NT2/D1 (cell line): ENCODE results near the gene SIM1.

Experiments
- DNase-seq: peaks from one replicate; pipeline ENCODE4 v3.0.0-alpha.2; 2011; ENCODE audit warnings: low read depth, low spot score
- H3K27me3 ChIP-seq: 2 replicates; pipeline ENCODE4 v1.6.0; 2011; ENCODE audit warnings: mild to moderate bottlenecking; ENCODE audit not compliant: insufficient read length, insufficient read depth
- H3K36me3 ChIP-seq: 2 replicates; pipeline ENCODE4 v1.6.1; 2011; ENCODE audit warnings: mild to moderate bottlenecking, low read length, mixed read lengths; ENCODE audit not compliant: insufficient read depth, insufficient read length
- H3K4me1 ChIP-seq: 2 replicates; pipeline ENCODE4 v1.5.1; 2011; ENCODE audit not compliant: insufficient read depth, insufficient read length
- H3K4me3 ChIP-seq: 2 replicates; pipeline ENCODE4 v1.5.1; 2011; ENCODE audit warnings: low read depth; ENCODE audit not compliant: insufficient read length
- H3K9ac ChIP-seq: 2 replicates; pipeline ENCODE4 v1.6.0; 2011; ENCODE audit warnings: low read depth; ENCODE audit not compliant: insufficient read length
- H3K9me3 ChIP-seq: 2 replicates; pipeline ENCODE4 v1.5.1; 2011; ENCODE audit warnings: mild to moderate bottlenecking, low read length; ENCODE audit not compliant: insufficient read depth
- SUZ12 ChIP-seq: IDR thresholded peaks from 2 replicates; pipeline ENCODE4 v1.6.1; 2011; ENCODE audit not compliant: insufficient read length, insufficient read depth; ENCODE audit errors: extremely low read depth
- YY1 ChIP-seq: IDR thresholded peaks from 2 replicates; pipeline ENCODE4 v1.6.1; 2011; ENCODE audit not compliant: insufficient read length, insufficient read depth
- ZNF274 ChIP-seq: IDR thresholded peaks from 2 replicates; pipeline ENCODE4 v1.6.1; 2011; ENCODE audit warnings: mild to moderate bottlenecking, low read depth, low read length

The SIM1 gene

GRCh38 chr6:100464903-100465700 is at the start of gene SIM1:
Gene SIM1 (minus strand): TSS chr6:100464921. CDS start chr6:100463468, 1,453 bp downstream.
- DNase-seq, result peak; percentile 84
- Histone ChIP-seq H3K9me3 (no peaks in the 10 kb centered on the region), H3K4me1 (no peaks in the 10 kb centered on the region), H3K36me3 (no peaks in the 10 kb centered on the region), H3K4me3 (peak within 1 kb of the TSS; percentile 49), H3K27me3 (peaks cover 78% of the 10 kb centered on the region), H3K9ac (peak within 1 kb of the TSS; percentile 50)
- peak; percentile 7 for TF ChIP-seq SUZ12
- TF ChIP-seq YY1, result no peak

GRCh38 chr6:100512203-100512862 is 47.6 kb upstream of the SIM1 start:
- Histone ChIP-seq H3K27me3 (no peaks in the 10 kb centered on the region), H3K36me3 (peaks cover 9% of the 10 kb centered on the region), H3K9me3 (no peaks in the 10 kb centered on the region), H3K9ac (no peak overlapping the region), H3K4me3 (no peak overlapping the region), H3K4me1 (no peaks in the 10 kb centered on the region)
- DNase-seq, result no peak
- TF ChIP-seq SUZ12 (no peak), ZNF274 (no peak), YY1 (no peak)

GRCh38 chr6:100509101-100509500 is 44.4 kb upstream of the SIM1 start:
- no peak for TF ChIP-seq YY1
- no peak for TF ChIP-seq SUZ12
- TF ChIP-seq ZNF274, result no peak
- no peak overlapping the region for H3K9ac ChIP-seq
- no peak for DNase-seq
- peaks cover 9% of the 10 kb centered on the region for H3K36me3 ChIP-seq
- H3K4me1 ChIP-seq, result no peaks in the 10 kb centered on the region
- no peak overlapping the region for H3K4me3 ChIP-seq
- no peaks in the 10 kb centered on the region for H3K9me3 ChIP-seq
- no peaks in the 10 kb centered on the region for H3K27me3 ChIP-seq

GRCh38 chr6:100506651-100507050 is 41.9 kb upstream of the SIM1 start:
- no peak overlapping the region for H3K4me3 ChIP-seq
- no peak for DNase-seq
- no peaks in the 10 kb centered on the region for H3K9me3 ChIP-seq
- H3K36me3 ChIP-seq, result peaks cover 9% of the 10 kb centered on the region
- no peak overlapping the region for H3K9ac ChIP-seq
- TF ChIP-seq SUZ12, result no peak
- TF ChIP-seq ZNF274, result no peak
- TF ChIP-seq YY1, result no peak
- H3K4me1 ChIP-seq, result no peaks in the 10 kb centered on the region
- no peaks in the 10 kb centered on the region for H3K27me3 ChIP-seq

GRCh38 chr6:100504786-100505737 is 40.3 kb upstream of the SIM1 start:
- Histone ChIP-seq H3K9me3 (no peaks in the 10 kb centered on the region), H3K36me3 (peaks cover 4% of the 10 kb centered on the region), H3K4me1 (no peaks in the 10 kb centered on the region), H3K27me3 (no peaks in the 10 kb centered on the region), H3K9ac (no peak overlapping the region), H3K4me3 (no peak overlapping the region)
- DNase-seq, result no peak
- TF ChIP-seq ZNF274 (no peak), SUZ12 (no peak), YY1 (no peak)

GRCh38 chr6:100503043-100503705 is 38.5 kb upstream of the SIM1 start:
- DNase-seq, result no peak
- TF ChIP-seq YY1, result no peak
- TF ChIP-seq ZNF274, result no peak
- TF ChIP-seq SUZ12, result no peak
- Histone ChIP-seq H3K4me1 (no peaks in the 10 kb centered on the region), H3K36me3 (no peaks in the 10 kb centered on the region), H3K9ac (no peak overlapping the region), H3K27me3 (no peaks in the 10 kb centered on the region), H3K4me3 (no peak overlapping the region), H3K9me3 (no peaks in the 10 kb centered on the region)
